Lower lobe of right lung (tissue), 2 donors: Measurements from ENCODE around the gene NPIPB6. TPM values are rescaled to one million over a fixed set of nuclear protein-coding genes. Genes with fewer than 3 reads are reported as not detected.

Experiments
- ATAC-seq, 2 donors: fragments of 200-7000 bp; cut with Tn5 transposase; one replicate each; pipeline ENCODE4 v1.9.1; 2020 to 2022; ENCODE audit warnings: mild to moderate bottlenecking in 2 of 2, moderate library complexity in 2 of 2
- DNase-seq: peaks from one replicate; pipeline ENCODE4 v3.0.0-alpha.2; 2020
- H3K27ac ChIP-seq: fragments of 200-600 bp; one replicate; pipeline ENCODE4 v1.8.0; 2022
- H3K27me3 ChIP-seq: fragments of 200-600 bp; one replicate; pipeline ENCODE4 v1.8.0; 2022; ENCODE audit warnings: low read depth
- H3K36me3 ChIP-seq: fragments of 200-600 bp; one replicate; pipeline ENCODE4 v1.8.0; 2022; ENCODE audit warnings: mild to moderate bottlenecking
- H3K4me1 ChIP-seq: fragments of 200-600 bp; one replicate; pipeline ENCODE4 v1.8.0; 2022
- H3K4me3 ChIP-seq: fragments of 200-600 bp; one replicate; pipeline ENCODE4 v1.8.0; 2022; ENCODE audit warnings: mild to moderate bottlenecking
- H3K9me3 ChIP-seq: fragments of 200-600 bp; one replicate; pipeline ENCODE4 v1.8.0; 2022
- CTCF ChIP-seq: fragments of 200-600 bp; IDR thresholded peaks from one replicate; pipeline ENCODE4 v1.8.0; 2022; ENCODE audit warnings: antibody characterized with exemption, mild to moderate bottlenecking
- intact Hi-C: fragments of 100-400 bp; cut with DNase I; formaldehyde crosslinking; loops from one replicate; pipeline ENCODE4 v1.11.0; 2022
- microRNA-seq: library from miRNA; unstranded; fragments of <30 nt; microRNA quantifications from one replicate; pipeline ENCODE4 v1.2.0, GENCODE V29; 2020; ENCODE audit warnings: borderline number of aligned reads
- total RNA-seq: library from RNA; stranded (reverse); fragmentation: NEBNext Ultra II Directional; extraction: Animal tissue kit (Norgen Biotek cat#: 25700); gene quantifications from one replicate; pipeline ENCODE4 v1.2.1, GENCODE V29; 2021
- donor health status: DM: no; HTN: yes; CAD: no; lungs with severe emphysema.

The NPIPB6 gene
- total RNA-seq, 1 donor from 2014 or later, result not detected

GRCh38 chr16:28292731-28293600 is 70.3 kb downstream of the NPIPB6 start:
- ATAC-seq (peak; percentile 5 to 6), DNase-seq (no peak)
- Histone ChIP-seq H3K27me3 (peaks cover 8% of the 10 kb centered on the region), H3K36me3 (no peaks in the 10 kb centered on the region), H3K4me1 (peaks cover 23% of the 10 kb centered on the region), H3K27ac (no peak overlapping the region), H3K4me3 (peak overlapping the region; percentile 65), H3K9me3 (no peaks in the 10 kb centered on the region)
- TF ChIP-seq CTCF, result no peak
- intact Hi-C loops, result no loop called here

Small RNAs within 50 kb of the gene (microRNA-seq; reads per million reads assigned to microRNA genes)
- gene MIR6862-1, result not detected

Other genes starting within 250 kb of the NPIPB6 start
- 106 TPM for gene XPO6, start 151.5 kb downstream of the NPIPB6 start, total RNA-seq
- gene SBK1, start 71.0 kb downstream of the NPIPB6 start, total RNA-seq, result 2.4 TPM
- 17.5 TPM for gene EIF3CL, start 40.3 kb upstream of the NPIPB6 start, total RNA-seq
- 0.44 TPM for gene NPIPB7, start 108.8 kb upstream of the NPIPB6 start, total RNA-seq
- 79.9 TPM for gene CLN3, start 128.6 kb upstream of the NPIPB6 start, total RNA-seq
- gene APOBR, start 131.1 kb upstream of the NPIPB6 start, total RNA-seq, result 29.2 TPM
- 1.4 TPM for gene IL27, start 143.3 kb upstream of the NPIPB6 start, total RNA-seq
- gene NUPR1, start 175.5 kb upstream of the NPIPB6 start, total RNA-seq, result 302 TPM
- 40.6 TPM for gene SGF29, start 190.4 kb upstream of the NPIPB6 start, total RNA-seq
- gene SULT1A2, start 233.5 kb upstream of the NPIPB6 start, total RNA-seq, result 10.3 TPM
- gene SULT1A1, start 246.5 kb upstream of the NPIPB6 start, total RNA-seq, result 50.2 TPM